ENCODE measurements around the gene ECHS1.
A peak's percentile ranks its signal among the peaks of the same experiment; 100 is the strongest.
"Not testable (repeated sequence)": the region's sequence is repeated elsewhere in the genome, so short reads cannot be mapped to it uniquely, and the experiment has no call there.

The ECHS1 gene

DNA sequence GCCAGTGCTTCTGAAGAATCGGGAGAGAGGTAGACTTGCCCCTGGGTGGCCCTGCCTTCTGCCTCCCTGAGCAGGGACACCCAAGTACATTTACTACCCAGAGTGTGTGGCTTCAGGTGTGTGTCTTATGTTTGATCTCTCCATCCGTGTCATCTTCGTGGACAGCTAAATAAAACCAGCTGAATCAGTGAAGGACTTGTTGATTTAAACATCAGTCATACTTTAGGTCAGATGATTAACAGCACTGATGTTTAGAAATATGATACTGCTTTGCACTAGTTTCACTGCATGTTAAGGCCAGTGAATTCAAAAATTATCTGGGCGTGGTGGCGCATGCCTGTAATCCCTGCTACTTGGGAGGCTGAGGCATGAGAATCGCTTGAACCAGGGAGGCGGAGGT lies 24.8 kb upstream of the ECHS1 start:
- no peak for DNase-seq

GRCh38 chr10:133396035-133396624 lies 23.0 kb upstream of the ECHS1 start:
- DNase-seq, result no peak

DNA sequence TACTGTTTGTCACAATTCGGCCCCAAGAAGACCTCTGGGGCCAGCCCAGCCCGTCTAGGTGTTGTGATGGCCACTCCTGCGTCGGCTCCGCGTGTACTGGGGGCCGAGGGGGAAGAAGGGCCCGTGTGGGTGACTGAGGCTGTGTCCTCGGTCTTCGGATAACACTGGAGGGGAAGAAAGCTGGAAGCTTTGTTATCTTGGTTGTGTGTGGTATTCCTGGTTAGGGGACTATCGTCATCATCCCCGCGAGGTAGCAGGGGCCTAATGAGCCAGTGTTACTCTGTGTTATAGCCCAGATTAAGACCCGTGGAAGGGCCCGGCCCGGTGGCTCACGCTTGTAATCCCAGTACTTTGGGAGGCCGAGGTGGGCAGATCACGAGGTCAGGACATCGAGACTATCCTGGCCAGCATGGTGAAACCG lies 21.7 kb upstream of the ECHS1 start:
- no peak for DNase-seq

- DNase-seq, result peak in 1 of 2 experiments; percentile 88
These were observed 21.0 kb upstream of the ECHS1 start, which contains the start of gene MTG1 for GRCh38 chr10:133394064-133394663. MTG1 (plus strand) TSS chr10:133394157; CDS start chr10:133394221, 64 bp downstream.

DNA sequence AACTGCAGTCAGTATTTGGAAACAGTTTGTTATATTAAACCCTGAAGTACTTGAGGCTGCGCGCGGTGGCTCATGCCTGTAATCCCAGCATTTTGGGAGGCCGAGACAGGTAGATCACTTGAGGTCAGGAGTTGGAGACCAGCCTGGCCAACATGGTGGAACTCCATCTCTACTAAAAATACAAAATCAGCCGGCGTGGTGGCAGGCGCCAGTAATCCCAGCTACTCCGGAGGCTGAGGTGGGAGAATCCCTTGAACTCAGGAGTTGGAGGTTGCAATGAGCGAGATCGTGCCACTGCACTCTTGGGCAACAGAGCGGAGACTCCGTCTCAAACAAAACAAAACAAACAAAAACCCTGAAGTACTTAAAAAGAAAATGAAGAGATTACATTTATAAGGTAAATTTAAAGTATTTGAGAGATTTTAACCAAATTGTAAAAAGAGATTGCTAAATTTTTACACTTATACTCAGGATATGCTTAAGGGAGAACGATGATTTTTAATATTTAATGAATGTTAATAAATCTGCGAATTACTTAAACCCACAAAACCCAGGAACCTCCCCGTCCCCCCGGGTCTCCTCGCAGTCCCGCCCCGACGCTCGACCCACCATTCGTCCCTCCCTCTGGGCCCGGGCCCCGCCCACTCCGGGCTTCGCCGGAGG lies 20.4 kb upstream of the ECHS1 start:
- DNase-seq, result peak in 1 of 2 experiments; percentile 87

DNA sequence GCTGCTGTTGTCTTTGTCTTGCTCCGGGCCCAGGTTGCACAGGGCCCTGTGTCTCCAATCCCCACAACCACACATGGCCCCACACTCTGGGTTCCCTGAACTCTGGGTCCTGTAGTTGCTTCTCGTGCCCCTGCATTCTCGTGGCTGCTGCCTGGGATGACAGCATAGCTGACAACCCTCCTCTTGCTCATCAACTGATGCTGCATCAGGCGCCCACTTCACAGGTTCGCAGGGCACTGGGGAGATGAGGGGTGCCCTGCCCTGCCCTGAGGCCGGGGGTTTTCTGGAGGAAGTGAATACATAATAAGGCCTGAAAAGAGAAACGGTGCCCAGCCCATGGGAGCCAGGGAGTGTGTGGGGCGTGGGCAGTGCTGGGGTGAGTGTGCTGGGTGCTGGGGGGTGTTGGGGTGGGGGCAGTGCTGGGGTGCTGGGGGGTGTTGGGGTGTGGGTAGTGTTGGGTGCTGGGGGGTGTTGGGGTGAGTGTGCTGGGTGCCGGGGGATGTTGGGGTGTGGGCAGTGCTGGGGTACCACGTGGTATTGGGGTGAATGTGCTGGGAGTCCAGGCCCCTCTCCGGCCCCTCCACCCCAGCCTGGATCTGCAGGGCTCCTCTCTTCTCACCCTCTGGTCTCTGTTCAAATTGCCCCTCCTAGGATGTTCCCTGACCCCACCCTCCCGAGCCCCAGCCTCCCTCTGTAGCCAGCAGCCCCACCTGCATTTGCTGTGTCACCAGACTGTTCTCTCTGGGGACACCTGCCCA lies 18.8 kb upstream of the ECHS1 start:
- DNase-seq, result no peak

DNA sequence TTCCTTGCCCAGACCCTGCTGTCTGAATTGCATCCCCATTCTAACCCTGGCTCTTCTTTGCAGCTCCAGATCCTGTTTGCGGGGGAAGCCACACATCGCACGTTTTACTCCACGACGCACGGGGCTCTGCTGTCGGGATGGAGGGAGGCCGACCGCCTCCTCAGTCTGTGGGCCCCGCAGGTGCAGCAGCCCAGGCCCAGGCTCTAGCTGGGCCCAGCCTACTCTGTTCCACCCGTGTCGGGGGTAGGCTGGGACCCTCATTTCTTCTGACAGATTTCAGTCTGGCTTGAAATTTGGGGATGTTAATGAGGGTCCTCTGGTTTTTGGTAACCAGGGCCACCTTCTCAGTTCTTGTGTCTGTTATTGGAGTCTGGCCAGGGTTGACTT lies 18.1 kb upstream of the ECHS1 start:
- no peak for DNase-seq

- no peak for DNase-seq
These were observed 17.6 kb upstream of the ECHS1 start for GRCh38 chr10:133390597-133391248.

DNA sequence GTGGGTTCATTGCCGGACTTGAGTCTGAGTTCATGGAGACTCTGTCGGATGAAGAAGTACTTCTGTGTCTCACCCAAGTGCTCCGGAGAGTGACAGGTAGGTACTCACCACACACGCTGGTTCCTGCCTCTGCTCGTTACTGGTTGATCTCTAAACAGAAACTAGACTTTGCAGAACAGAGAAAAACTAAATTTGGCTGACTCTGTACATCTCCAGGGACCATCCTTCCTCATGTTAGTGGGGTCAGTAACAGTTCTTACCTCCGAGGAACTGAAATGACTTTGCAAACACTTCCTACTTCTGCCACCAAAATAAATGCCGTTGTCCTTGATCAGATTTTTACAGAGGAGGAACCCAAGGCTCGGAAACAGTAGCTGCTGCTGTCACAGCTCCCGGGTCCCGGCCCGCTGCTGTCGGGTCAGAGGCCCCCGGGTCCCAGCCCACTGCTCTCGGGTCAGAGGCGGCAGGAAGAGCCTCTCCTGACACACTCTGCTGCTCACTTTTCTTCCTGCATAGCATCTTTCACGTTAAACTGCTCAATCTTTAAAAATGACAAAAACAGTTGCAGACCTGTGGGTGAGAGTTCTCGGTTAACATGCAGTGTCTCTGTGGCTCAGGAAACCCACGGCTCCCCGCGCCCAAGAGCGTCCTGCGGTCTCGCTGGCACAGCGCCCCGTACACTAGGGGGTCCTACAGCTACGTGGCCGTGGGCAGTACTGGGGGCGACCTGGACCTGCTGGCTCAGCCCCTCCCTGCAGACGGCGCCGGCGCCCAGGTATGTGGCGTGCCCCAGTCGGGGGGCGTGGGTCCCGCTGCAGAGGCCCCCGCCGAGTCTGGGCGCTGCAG lies 16.0 kb upstream of the ECHS1 start:
- peak; percentile 31 to 35 for DNase-seq

DNA sequence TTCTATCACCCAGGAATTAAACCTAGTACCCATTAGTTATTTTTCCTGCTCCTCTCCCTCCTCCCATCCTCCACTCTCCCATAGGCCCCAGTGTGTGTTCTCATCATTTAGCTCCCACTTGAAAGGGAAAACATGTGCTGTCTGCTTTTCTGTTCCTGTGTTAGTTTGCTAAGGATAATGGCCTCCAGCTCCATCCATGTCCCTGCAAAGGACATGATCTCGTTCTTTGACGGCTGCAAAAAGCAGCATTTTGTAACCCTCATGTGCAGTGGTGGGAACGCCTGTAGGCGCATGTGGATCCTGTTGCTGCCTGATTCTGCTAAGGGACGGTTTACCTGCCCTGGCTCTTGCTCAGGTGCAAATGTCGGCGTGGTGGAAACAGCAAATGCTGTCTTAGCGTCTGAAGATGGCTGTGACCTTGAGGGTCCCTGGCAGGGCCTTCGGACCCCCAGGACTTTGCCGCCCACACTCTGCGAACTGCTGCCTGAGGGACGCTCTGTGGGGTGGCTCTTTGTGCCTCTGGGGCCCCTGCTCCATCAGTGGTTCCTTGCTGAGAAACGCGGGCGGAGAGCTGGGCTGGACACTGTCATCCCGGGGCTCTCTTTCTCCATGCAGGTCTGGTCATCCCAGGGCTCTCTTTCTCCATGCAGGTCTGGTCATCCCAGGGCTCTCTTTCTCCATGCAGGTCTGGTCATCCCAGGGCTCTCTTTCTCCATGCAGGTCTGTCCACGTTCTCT lies 15.2 kb upstream of the ECHS1 start:
- no peak for DNase-seq

DNA sequence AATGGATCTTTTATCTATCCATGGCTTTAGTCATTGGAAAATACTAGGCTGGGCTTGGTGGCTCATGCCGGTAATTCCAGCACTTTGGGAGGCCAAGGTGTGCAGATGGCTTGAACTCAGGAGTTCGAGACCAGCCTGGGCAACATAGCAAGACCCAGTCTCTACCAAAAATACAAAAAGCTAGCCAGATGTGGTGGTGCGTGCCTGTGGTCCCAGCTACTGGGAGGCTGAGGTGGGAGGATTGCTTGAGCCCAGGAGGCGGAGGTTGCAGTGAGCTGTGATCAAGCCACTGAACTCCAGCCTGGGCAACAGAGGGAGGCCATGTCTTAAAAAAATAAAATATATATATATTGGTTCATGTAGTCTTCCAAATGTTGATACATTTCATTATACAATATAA lies 13.8 kb upstream of the ECHS1 start:
- DNase-seq, result not testable (repeated sequence)

- DNase-seq, result no peak
These were observed 12.1 kb upstream of the ECHS1 start for GRCh38 chr10:133385214-133385613.

- no peak for DNase-seq
These were observed 10.9 kb upstream of the ECHS1 start for GRCh38 chr10:133384071-133384470.

DNA sequence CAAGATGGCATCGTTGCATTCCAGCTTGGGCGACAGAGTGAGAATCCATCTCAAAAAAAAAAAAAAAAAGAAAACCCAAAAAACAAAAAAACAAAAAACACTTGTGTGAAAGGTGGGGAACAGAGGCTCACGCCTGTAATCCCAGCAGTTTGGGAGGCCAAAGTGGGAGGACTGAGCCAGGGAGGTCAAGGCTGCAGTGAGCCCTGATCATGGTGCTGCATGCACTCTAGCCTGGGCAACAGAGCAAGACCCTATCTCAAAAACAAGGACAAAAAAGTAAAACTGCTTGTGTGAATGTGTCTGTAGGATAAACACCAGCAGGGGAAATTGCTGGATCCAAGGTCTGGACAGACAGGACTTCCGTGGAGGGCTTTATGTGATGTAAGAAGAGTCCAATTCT lies 10.4 kb upstream of the ECHS1 start:
- DNase-seq, result no peak

- DNase-seq, result no peak
These were observed 7.9 kb upstream of the ECHS1 start for GRCh38 chr10:133381036-133381435.

DNA sequence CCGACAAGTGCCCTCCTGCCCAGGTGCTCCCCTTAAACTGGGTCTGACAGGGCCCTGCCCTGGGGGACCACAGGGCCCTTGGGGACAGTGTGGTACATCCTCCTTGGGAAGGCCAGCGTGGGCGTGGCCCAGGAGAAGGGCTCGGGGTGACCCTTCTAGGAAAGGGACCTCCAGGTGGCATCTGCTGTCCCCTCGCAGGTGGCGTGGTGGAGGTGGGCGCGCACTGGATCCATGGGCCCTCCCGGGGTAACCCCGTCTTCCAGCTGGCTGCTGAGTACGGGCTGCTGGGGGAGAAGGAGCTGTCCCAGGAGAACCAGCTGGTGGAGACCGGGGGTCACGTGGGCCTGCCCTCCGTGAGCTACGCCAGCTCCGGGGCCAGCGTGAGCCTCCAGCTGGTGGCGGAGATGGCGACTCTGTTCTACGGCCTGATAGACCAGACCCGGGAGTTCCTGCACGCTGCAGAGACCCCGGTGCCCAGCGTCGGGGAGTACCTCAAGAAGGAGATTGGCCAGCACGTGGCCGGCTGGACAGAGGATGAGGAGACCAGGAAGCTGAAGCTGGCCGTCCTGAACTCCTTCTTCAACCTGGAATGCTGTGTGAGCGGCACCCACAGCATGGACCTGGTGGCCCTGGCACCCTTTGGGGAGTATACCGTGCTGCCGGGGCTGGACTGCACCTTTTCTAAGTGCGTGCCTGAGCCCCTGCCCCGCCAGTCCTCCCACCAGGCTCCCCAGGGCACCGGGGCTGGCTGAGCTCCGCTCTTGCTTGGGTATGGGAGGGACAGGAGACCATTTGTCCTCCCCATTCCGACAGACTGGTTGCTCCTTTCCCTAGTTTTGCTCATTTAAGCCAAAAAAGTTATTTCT lies 6.9 kb upstream of the ECHS1 start:
- no peak for DNase-seq

DNA sequence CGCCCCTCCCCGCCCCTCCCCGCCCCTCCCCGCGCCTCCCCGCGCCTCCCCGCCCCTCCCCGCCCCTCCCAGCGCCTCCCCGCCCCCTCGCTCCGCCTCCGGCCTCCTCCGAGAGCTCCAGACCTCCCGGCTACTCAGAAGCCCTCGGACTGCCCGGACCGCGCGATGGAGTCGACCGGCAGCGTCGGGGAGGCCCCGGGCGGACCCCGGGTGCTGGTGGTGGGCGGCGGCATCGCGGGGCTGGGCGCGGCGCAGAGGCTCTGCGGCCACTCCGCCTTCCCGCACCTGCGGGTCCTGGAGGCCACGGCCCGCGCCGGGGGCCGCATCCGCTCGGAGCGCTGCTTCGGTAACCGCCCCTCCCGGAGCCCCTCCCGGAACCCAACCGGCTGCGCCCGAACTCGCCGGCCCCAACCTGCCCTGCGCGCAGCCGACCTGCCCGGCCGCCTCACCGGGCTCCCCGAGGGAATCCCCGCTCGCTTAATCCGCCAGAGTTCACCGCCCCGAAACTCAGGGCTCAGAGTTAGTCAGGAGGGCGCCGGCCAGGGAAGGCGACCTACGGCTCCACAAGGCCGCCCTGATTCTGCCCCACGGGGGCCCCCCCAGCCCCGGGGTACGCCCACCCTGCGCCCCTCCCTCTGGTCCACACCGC lies 6.1 kb upstream of the ECHS1 start, which contains the start of gene PAOX:
Gene PAOX (plus strand): TSS at position 111 of the 649 bp plus-strand sequence. CDS start 55 bp downstream, at position 166.
- DNase-seq, result peak; percentile 47 to 51

- peak; percentile 50 to 52 for DNase-seq
These were observed 5.3 kb upstream of the ECHS1 start for GRCh38 chr10:133378251-133379096.

DNA sequence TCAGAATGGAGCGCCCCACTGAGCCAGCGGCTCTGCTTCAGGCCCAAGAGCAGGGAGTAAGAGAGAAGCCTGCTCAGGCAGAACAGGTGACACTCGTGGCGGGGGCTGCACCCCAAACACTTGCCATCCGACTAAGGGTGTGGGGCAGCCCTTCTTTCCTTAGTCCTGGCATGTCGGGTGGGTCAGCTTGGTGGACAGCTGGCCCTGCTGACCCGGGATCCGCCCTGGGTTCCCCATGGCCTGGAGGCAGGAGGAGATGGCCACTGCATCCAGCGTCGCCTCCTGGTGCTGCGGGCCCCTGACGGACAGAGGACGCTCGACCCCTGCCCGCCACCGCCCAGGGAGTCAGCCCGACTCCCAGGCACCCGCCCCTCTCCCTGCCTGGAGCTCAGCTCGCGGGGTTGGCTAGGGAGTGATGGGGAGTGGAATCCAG lies 4.7 kb upstream of the ECHS1 start:
- no peak for DNase-seq

Data from activated CD4-positive, alpha-beta T cell treated with anti-CD3 and anti-CD28 coated beads, Interleukin-2, amount 50 U/mL, for 4 hours (primary cell).